SK-N-SH (cell line): ENCODE measurements around the gene KLHL2. TPM values are rescaled to one million over a fixed set of nuclear protein-coding genes. Genes with fewer than 3 reads are reported as not detected.

Experiments used
- CTCF ChIA-PET: fragments of 300-600, 350-600 bp; formaldehyde crosslinking; extraction: SDS; loops from one replicate; lab custom pipeline; 2021; lab: Yijun Ruan, JAX
- POLR2A ChIA-PET: fragments of 350-600 bp; sonication (Branson Sonifier 250); formaldehyde crosslinking; extraction: SDS; loops from one replicate; lab custom pipeline; 2020; ENCODE audit warnings: antibody characterized with exemption, inconsistent platforms; lab: Yijun Ruan, JAX
- DNase-seq: peaks from one replicate; pipeline ENCODE4 v3.0.0; 2012
- H2AFZ ChIP-seq: fragments of 200-600 bp; sonication (generic); 2 replicates; pipeline ENCODE4 v1.8.1; 2016; ENCODE audit warnings: antibody characterized with exemption, mild to moderate bottlenecking, low read depth
- H3F3A ChIP-seq: fragments of 200-600 bp; sonication (generic); replicated peaks from 2 replicates; pipeline ENCODE3; 2016; ENCODE audit warnings: antibody characterized with exemption, mild to moderate bottlenecking; ENCODE audit not compliant: insufficient read depth
- H3K27ac ChIP-seq, 2 experiments: fragments of 200-500 bp in 1 of 2; fragments of 200-600 bp in 1 of 2; sonication (Bioruptor generic) in 1 of 2; sonication (generic), shearing (Covaris generic) in 1 of 2; 2 replicates each; pipeline versions ENCODE4 v1.5.1 to v1.6.1; 2014 to 2016; ENCODE audit warnings: low read depth in 2 of 2, inconsistent platforms in 1 of 2, low read length in 1 of 2, mild to moderate bottlenecking in 1 of 2, mixed read lengths in 1 of 2
- H3K27me3 ChIP-seq: fragments of 200-600 bp; sonication (generic), shearing (Covaris generic); 2 replicates; pipeline ENCODE4 v1.6.1; 2016; ENCODE audit warnings: mixed run types; ENCODE audit not compliant: insufficient read depth
- H3K36me3 ChIP-seq, 2 experiments: fragments of 200-500 bp in 1 of 2; fragments of 200-600 bp in 1 of 2; sonication (Bioruptor generic) in 1 of 2; sonication (generic) in 1 of 2; replicated peaks in 1 of 2; 2 replicates each; pipeline versions ENCODE3 to v1.5.1; 2014 to 2016; ENCODE audit warnings: low read length in 1 of 2, mild to moderate bottlenecking in 1 of 2; ENCODE audit not compliant: insufficient read depth in 2 of 2, control insufficient read depth in 1 of 2
- H3K4me1 ChIP-seq, 2 experiments: fragments of 200-500 bp in 1 of 2; fragments of 200-600 bp in 1 of 2; sonication (Bioruptor generic) in 1 of 2; sonication (generic), shearing (Covaris generic) in 1 of 2; 2 replicates each; pipeline versions ENCODE4 v1.5.1 to v1.6.1; 2014 to 2016; ENCODE audit warnings: low read depth in 1 of 2, low read length in 1 of 2, mixed run types in 1 of 2; ENCODE audit not compliant: insufficient read depth in 2 of 2, control insufficient read depth in 1 of 2
- H3K4me2 ChIP-seq: fragments of 200-600 bp; sonication (generic), shearing (Covaris generic); 2 replicates; pipeline ENCODE4 v1.6.1; 2017; ENCODE audit warnings: mixed run types
- H3K4me3 ChIP-seq, 2 experiments: fragments of 200-500 bp in 1 of 2; fragments of 200-600 bp in 1 of 2; sonication (Bioruptor generic) in 1 of 2; sonication (generic), shearing (Covaris generic) in 1 of 2; 2 replicates each; pipeline versions ENCODE4 v1.5.1 to v1.8.1; 2014 to 2016; ENCODE audit warnings: low read depth in 2 of 2, inconsistent platforms in 1 of 2, low read length in 1 of 2, mild to moderate bottlenecking in 1 of 2, mixed read lengths in 1 of 2, moderate library complexity in 1 of 2
- H3K79me2 ChIP-seq: fragments of 200-600 bp; sonication (generic); 2 replicates; pipeline ENCODE4 v1.8.1; 2017; ENCODE audit warnings: mild to moderate bottlenecking; ENCODE audit not compliant: insufficient read depth
- H3K9ac ChIP-seq: fragments of 200-600 bp; sonication (generic); 2 replicates; pipeline ENCODE4 v1.6.1; 2017; ENCODE audit warnings: mixed run types
- H3K9me2 ChIP-seq: fragments of 200-600 bp; sonication (generic); 2 replicates; pipeline ENCODE4 v1.6.1; 2017; ENCODE audit warnings: mixed run types
- H3K9me3 ChIP-seq: fragments of 200-600 bp; sonication (generic); 2 replicates; pipeline ENCODE4 v1.6.1; 2017; ENCODE audit warnings: mixed run types, mild to moderate bottlenecking, moderate library complexity
- H4K20me1 ChIP-seq: fragments of 200-600 bp; sonication (generic); 2 replicates; pipeline ENCODE4 v1.6.1; 2017; ENCODE audit warnings: mild to moderate bottlenecking, mixed run types; ENCODE audit not compliant: insufficient read depth
- ELF1 ChIP-seq: IDR thresholded peaks from 2 replicates; pipeline ENCODE4 v1.4.0; 2012
- GABPA ChIP-seq: IDR thresholded peaks from 2 replicates; pipeline ENCODE4 v1.4.0; 2012; ENCODE audit warnings: low read depth, mild to moderate bottlenecking
- GATA2 ChIP-seq: sonication (generic); formaldehyde crosslinking; IDR thresholded peaks from 2 replicates; pipeline ENCODE4 v1.5.0; 2020; ENCODE audit warnings: mild to moderate bottlenecking, missing genetic modification reagents
- MEF2A ChIP-seq: IDR thresholded peaks from 2 replicates; pipeline ENCODE4 v1.4.0; 2012; ENCODE audit warnings: low read depth, borderline replicate concordance
- NFIC ChIP-seq: IDR thresholded peaks from 2 replicates; pipeline ENCODE4 v1.4.0; 2012; ENCODE audit warnings: borderline replicate concordance
- NRF1 ChIP-seq: IDR thresholded peaks from 2 replicates; pipeline ENCODE4 v1.6.1; 2012; ENCODE audit warnings: low read depth, mild to moderate bottlenecking, low read length
- RAD21 ChIP-seq: IDR thresholded peaks from 2 replicates; pipeline ENCODE4 v1.6.1; 2012; ENCODE audit warnings: mild to moderate bottlenecking, low read length
- RCOR1 ChIP-seq: fragments of 150-350 bp; IDR thresholded peaks from 2 replicates; pipeline ENCODE4 v1.6.1; 2017; ENCODE audit warnings: antibody characterized with exemption, low read length
- RFX5 ChIP-seq: IDR thresholded peaks from 2 replicates; pipeline ENCODE4 v1.6.1; 2012; ENCODE audit warnings: mild to moderate bottlenecking, improper control_type of control experiment, low read length
- RXRA ChIP-seq: IDR thresholded peaks from 2 replicates; pipeline ENCODE4 v1.4.0; 2012; ENCODE audit warnings: low read depth, mild to moderate bottlenecking, borderline replicate concordance
- SMC3 ChIP-seq: IDR thresholded peaks from 2 replicates; pipeline ENCODE4 v1.6.1; 2012; ENCODE audit warnings: low read depth, low read length, improper control_type of control experiment
- TAF1 ChIP-seq: IDR thresholded peaks from 2 replicates; pipeline ENCODE4 v1.6.1; 2012; ENCODE audit warnings: low read depth, mild to moderate bottlenecking, low read length, moderate library complexity, borderline replicate concordance
- TCF12 ChIP-seq: IDR thresholded peaks from 2 replicates; pipeline ENCODE4 v1.4.0; 2012
- YY1 ChIP-seq: IDR thresholded peaks from 2 replicates; pipeline ENCODE4 v1.4.0; 2012; ENCODE audit warnings: low read depth, mild to moderate bottlenecking
- WGBS: methylation state at CpG from one replicate; pipeline ENCODE4 v1.1.6; 2017; ENCODE audit warnings: low lambda C conversion rate; 5-methylcytosine and 5-hydroxymethylcytosine counted together
- polyA plus RNA-seq, 3 experiments: library from polyadenylated mRNA; depleted of rRNA; stranded (reverse); fragments of >200 nt; gene quantifications; 2 replicates each; pipeline ENCODE4 v1.2.3, GENCODE V29; 2012
- TF ChIP-seq, protein P1 (sequence below): IDR thresholded peaks from 2 replicates; pipeline ENCODE4 v1.4.0; 2012; ENCODE audit warnings: low read depth, borderline replicate concordance
- TF ChIP-seq, protein P2 (sequence below): IDR thresholded peaks from 2 replicates; pipeline ENCODE4 v1.4.0; 2012; ENCODE audit warnings: low read depth
- TF ChIP-seq, protein P3 (sequence below): fragments of 200-600 bp; sonication (generic); IDR thresholded peaks from 2 replicates; pipeline ENCODE4 v1.6.1; 2017; ENCODE audit warnings: antibody characterized with exemption, mild to moderate bottlenecking, moderate library complexity
- TF ChIP-seq, protein P4 (sequence below): IDR thresholded peaks from 2 replicates; pipeline ENCODE4; 2012

The KLHL2 gene
- polyA plus RNA-seq, 1 of the 3 experiments (the other 2 are of a cell fraction): 25.0 TPM

DNA sequence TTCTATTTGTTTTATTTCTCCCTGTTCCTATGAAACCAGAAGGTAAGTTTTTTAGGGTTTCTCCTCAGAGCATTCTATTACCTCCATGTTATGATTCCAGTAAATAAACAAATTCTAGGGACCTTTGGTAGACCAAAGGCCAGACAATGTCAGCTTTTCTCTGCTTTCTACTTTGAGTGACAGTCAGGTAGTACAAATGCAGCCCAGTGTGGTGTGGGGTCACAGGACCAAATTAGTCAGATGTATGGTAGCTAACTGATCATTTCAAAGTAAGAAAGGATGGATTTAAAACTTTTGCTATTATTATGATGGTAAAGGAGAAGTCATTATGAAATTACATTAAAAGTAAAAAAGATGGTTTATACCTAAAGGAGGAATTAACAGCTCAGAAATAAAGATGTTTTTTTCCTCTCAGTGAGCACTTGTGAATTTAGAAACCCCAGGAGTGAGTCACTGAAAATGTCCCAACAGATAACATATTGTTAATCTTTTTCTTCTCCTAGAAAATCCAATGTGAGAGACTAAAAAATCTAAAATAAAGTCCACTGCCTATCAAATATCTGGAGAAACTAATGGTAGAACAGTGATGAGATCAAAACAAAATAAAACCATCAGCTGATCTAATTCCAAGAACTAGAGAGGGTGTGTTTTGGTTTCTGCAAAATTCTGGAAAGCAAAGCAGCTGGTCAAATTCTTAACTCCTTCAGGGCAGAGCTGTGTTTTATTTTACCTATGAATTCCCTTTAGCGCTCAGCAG is 16.6 kb upstream of the KLHL2 start (continued):
- no peak for TF ChIP-seq SMC3
- TF ChIP-seq NFIC: no peak
- TF ChIP-seq RFX5: no peak
- TF ChIP-seq, all 33 proteins: peak for 0

DNA sequence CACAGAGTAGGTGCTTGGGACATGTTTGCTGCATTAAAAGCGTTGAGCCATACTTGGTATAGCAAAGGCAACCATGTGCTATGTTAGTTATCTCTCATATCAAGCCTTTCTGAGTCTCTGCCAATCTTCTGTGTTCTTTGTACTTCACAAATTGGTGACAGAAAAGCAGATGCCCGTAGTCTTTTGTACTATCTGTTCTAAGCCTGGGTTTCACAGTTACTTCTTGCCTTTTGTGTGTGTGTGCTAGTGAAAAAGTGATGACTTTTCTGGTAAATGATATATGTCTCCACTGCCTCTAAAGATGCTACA is 16.1 kb upstream of the KLHL2 start:
- POLR2A ChIA-PET: no interaction called here
- TF ChIP-seq GATA2 (0 out of 2 replicates have a peak, but pooled peaks have one; percentile 4), RAD21 (no peak)
- TF ChIP-seq, all 33 proteins: peak for 1
- H3K79me2 ChIP-seq: no peaks in the 10 kb centered on the region
- H2AFZ ChIP-seq: no peak overlapping the region
- H3K9me2 ChIP-seq: no peaks in the 10 kb centered on the region
- H3K4me2 ChIP-seq: no peak overlapping the region
- DNase-seq: no peak
- no peaks in the 10 kb centered on the region for H3K9me3 ChIP-seq
- CTCF ChIA-PET: no interaction called here
- no peak overlapping the region for H3K4me3 ChIP-seq
- 50% methylated on average over 2 of the region's 2 CpGs for whole genome bisulfite sequencing
- H3K27ac ChIP-seq: peak overlapping the region in 1 of 2 experiments; percentile 34; a peak in 1 of 4 replicates
- no peaks in the 10 kb centered on the region for H3K27me3 ChIP-seq
- H3K9ac ChIP-seq: no peak overlapping the region
- no peaks in the 10 kb centered on the region for H3K36me3 ChIP-seq
- peaks cover 0 to 6% of the 10 kb centered on the region in 2 experiments; a peak in 2 of 4 replicates for H3K4me1 ChIP-seq
- H4K20me1 ChIP-seq: no peaks in the 10 kb centered on the region
- no peaks in the 10 kb centered on the region for H3F3A ChIP-seq

DNA sequence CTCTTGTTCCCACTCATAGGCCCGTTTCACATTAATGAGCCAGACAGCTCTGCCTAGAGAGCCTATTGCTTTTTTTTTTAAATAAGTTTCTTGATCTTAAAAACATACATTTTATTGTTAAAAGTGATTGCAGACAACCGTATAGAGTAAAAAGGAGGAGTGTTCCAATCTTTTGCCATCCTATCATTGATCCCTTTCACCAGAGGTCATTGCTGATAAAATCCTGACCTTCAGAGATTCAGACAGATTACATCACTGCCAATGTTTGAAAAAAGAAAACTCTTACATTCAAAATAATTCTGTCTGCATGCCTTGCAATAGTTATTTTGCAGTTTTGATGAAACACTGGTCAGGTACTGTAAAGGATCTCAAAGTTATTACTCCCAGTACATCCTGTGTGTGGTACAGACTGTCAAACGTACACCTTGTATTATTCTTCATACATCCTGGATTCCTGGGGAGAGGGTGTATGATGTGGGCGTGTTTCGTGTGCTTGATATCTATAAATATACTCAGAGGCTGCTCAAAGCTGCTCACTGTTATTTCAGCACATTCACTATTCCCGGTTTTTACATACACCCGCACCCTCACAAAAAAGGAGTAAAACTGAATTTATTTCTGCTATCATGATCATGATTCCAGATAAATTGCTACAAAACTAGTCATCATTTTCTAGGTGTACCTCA is 15.4 kb upstream of the KLHL2 start:
- ChIA-PET POLR2A (no interaction called here), CTCF (no interaction called here)
- H3K9ac ChIP-seq: no peak overlapping the region

More for the DNA sequence above, 15.4 kb upstream of the KLHL2 start:
- H3F3A ChIP-seq: no peaks in the 10 kb centered on the region
- peaks cover 0 to 6% of the 10 kb centered on the region in 2 experiments; a peak in 2 of 4 replicates for H3K4me1 ChIP-seq
- no peak overlapping the region for H3K4me2 ChIP-seq
- no peaks in the 10 kb centered on the region for H4K20me1 ChIP-seq
- H3K4me3 ChIP-seq: no peak overlapping the region
- WGBS: 86% methylated on average over 7 of the region's 7 CpGs
- no peaks in the 10 kb centered on the region for H3K36me3 ChIP-seq
- no peaks in the 10 kb centered on the region for H3K27me3 ChIP-seq
- H3K9me3 ChIP-seq: no peaks in the 10 kb centered on the region
- no peaks in the 10 kb centered on the region for H3K79me2 ChIP-seq
- H3K9me2 ChIP-seq: no peaks in the 10 kb centered on the region
- TF ChIP-seq RAD21 (no peak), NFIC (no peak), GATA2 (no peak), NRF1 (no peak), RCOR1 (no peak), YY1 (no peak), ELF1 (no peak), TAF1 (no peak), RFX5 (no peak), GABPA (no peak), RXRA (no peak), MEF2A (no peak), TCF12 (no peak)
- TF ChIP-seq, protein P1, sequence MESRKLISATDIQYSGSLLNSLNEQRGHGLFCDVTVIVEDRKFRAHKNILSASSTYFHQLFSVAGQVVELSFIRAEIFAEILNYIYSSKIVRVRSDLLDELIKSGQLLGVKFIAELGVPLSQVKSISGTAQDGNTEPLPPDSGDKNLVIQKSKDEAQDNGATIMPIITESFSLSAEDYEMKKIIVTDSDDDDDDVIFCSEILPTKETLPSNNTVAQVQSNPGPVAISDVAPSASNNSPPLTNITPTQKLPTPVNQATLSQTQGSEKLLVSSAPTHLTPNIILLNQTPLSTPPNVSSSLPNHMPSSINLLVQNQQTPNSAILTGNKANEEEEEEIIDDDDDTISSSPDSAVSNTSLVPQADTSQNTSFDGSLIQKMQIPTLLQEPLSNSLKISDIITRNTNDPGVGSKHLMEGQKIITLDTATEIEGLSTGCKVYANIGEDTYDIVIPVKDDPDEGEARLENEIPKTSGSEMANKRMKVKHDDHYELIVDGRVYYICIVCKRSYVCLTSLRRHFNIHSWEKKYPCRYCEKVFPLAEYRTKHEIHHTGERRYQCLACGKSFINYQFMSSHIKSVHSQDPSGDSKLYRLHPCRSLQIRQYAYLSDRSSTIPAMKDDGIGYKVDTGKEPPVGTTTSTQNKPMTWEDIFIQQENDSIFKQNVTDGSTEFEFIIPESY: no peak
- TF ChIP-seq, protein P2, sequence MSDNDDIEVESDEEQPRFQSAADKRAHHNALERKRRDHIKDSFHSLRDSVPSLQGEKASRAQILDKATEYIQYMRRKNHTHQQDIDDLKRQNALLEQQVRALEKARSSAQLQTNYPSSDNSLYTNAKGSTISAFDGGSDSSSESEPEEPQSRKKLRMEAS: no peak
- TF ChIP-seq, protein P3, sequence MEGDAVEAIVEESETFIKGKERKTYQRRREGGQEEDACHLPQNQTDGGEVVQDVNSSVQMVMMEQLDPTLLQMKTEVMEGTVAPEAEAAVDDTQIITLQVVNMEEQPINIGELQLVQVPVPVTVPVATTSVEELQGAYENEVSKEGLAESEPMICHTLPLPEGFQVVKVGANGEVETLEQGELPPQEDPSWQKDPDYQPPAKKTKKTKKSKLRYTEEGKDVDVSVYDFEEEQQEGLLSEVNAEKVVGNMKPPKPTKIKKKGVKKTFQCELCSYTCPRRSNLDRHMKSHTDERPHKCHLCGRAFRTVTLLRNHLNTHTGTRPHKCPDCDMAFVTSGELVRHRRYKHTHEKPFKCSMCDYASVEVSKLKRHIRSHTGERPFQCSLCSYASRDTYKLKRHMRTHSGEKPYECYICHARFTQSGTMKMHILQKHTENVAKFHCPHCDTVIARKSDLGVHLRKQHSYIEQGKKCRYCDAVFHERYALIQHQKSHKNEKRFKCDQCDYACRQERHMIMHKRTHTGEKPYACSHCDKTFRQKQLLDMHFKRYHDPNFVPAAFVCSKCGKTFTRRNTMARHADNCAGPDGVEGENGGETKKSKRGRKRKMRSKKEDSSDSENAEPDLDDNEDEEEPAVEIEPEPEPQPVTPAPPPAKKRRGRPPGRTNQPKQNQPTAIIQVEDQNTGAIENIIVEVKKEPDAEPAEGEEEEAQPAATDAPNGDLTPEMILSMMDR: no peak
- TF ChIP-seq, protein P4, sequence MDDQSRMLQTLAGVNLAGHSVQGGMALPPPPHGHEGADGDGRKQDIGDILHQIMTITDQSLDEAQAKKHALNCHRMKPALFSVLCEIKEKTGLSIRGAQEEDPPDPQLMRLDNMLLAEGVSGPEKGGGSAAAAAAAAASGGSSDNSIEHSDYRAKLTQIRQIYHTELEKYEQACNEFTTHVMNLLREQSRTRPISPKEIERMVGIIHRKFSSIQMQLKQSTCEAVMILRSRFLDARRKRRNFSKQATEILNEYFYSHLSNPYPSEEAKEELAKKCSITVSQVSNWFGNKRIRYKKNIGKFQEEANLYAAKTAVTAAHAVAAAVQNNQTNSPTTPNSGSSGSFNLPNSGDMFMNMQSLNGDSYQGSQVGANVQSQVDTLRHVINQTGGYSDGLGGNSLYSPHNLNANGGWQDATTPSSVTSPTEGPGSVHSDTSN: no peak
- no peak overlapping the region for H3K27ac ChIP-seq
- H2AFZ ChIP-seq: no peak overlapping the region
- DNase-seq: no peak
